ENCODE data around the gene KCNH2.
"Not testable (repeated sequence)": the region's sequence is repeated elsewhere in the genome, so short reads cannot be mapped to it uniquely, and the experiment has no call there.

KCNH2 gene

GRCh38 chr7:150931199-150931869, 46.8 kb downstream of the KCNH2 start:
- DNase-seq, result no peak

DNA sequence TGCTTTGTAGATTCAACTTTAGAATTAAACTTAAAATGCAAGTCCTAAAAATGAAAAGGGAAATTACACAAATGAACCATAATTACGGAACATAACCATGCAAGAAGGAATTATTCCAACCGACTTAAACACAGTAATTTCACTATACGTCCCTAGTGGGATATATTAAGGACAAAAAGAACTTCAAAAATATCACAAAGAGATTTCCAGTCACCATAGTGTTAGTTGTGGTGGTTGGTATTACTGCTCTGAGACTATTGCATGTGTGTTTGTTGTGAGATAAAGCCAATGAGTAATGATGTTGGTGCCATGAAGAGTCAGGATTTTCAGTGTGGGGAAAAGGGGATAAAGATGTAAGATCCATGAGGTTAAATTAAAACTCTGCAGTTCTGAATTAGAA, 49.6 kb downstream of the KCNH2 start:
- DNase-seq, result no peak

GRCh38 chr7:150927956-150928344, 50.2 kb downstream of the KCNH2 start:
- DNase-seq, result no peak

GRCh38 chr7:150927157-150927955, 50.8 kb downstream of the KCNH2 start:
- no peak for DNase-seq

DNA sequence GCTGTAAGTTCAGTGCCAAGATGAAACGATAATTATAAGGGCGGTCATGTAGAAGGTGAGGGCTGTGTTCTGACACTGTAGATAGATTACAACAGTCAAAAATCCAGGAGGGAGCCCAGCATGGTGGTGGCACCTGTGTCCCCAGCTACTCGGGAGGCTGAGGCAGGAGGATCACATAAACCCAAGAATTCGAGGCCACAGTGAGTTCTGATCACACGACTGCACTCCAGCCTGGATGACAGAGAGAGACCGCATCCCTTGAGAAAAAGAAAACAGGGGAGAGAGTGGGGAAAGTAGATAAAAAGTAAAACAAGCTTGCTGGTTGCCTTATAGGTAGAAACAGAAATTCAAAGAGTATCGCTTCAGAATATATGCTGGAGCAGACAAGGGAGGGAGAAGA, 52.1 kb downstream of the KCNH2 start:
- no peak for DNase-seq

DNA sequence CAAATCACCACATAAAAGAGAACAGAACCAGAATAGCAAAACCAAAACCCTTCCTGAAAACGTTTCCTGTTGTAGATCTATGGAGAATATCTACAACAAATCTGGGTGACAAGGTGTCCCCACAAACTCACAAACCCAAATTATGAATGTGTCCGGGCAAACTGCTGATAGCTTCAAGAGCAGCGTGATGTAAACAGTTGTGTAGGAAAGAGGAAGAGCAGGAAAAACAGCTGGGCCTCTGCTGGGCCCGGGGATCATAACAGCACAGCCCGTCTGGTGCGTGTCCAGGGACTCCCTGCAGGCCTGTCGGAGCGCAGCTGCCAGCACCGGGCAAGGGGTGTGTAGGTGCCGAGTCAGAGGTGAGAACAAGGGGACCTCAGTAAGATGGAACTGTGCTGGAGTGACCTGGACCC, 53.7 kb downstream of the KCNH2 start:
- DNase-seq, result peak in 1 of 6 experiments; percentile 11

- DNase-seq, result no peak
Measured at GRCh38 chr7:150923802-150924201, 54.3 kb downstream of the KCNH2 start.

DNA sequence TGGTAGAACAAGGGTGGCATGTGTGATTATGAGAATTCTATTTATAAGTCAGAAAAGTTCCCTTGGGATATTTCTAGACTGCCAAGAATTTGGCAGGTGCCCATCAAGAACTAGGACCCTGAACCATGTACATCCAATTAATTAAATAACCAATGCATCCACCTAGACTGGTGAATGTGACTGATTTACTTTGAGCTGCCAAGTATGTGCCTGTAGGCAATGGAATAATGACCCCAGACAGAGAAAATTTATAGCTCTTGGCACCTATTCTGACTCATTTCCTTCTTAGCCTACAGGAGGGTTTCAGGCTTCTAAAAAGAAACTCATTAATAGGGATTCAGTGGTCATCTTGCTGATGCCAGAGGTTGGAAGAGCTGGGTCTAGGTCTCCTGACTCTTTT, 54.9 kb downstream of the KCNH2 start:
- DNase-seq, result no peak

DNA sequence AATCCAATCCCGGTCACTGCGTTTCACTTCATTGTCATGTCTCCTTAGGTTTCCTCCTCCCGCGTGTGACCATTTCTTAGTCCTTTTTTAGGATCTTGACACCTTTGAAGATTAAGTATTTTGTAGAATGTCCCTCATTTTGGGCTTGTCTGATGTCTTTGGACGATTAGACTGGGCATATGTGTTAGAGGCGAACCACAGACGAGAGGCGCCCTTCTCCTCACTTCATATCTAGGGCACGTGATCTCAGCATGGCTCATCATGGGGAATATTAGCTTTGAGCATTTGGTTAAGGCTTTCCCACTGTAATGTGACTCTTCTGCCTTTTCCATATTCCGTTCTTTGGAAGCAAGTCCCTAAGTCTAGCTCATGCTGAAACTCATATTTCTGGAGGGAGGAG, 59.0 kb downstream of the KCNH2 start:
- no peak for DNase-seq

GRCh38 chr7:150918378-150918777, 59.7 kb downstream of the KCNH2 start:
- no peak for DNase-seq

DNA sequence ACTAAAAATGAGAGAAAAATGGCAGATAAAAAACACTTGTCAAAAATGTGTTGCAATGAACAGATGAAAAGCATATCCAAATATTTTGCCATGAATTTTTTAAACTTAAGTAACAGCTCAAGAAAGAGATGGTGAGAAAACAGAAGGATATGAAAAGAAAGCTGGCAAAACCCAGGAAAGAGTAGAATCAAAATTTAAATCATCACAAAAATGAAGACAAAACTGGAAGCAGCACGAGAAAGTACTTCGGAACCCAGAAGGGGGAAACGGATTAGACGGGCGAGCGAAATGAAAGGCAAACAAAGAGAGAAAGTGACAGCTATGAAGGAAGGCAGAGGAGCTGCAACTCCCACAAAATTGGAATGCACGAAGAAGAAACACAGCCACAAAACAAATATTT, 60.2 kb downstream of the KCNH2 start:
- no peak for DNase-seq

- DNase-seq, result no peak
Measured at GRCh38 chr7:150916670-150917069, 61.5 kb downstream of the KCNH2 start.

DNA sequence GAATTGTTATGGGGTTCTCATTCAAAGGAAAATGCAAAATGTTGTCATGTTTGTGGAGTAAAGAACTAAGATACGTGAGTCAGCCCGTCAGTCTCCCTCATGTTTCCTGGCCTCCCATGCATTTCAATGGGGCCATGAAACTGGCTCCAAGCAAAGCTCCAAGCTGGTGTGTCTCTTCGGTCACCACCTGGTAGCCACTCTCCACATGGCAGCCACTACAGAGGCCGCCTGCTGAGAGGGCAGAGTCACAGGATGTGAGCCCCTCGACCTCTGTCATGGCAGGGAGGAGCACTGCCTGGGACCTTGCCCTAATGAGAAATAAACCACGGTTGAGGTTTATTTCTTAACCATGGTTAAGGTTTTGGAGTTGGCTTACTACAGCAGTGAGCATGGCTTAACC, 63.2 kb downstream of the KCNH2 start:
- DNase-seq, result no peak

DNA sequence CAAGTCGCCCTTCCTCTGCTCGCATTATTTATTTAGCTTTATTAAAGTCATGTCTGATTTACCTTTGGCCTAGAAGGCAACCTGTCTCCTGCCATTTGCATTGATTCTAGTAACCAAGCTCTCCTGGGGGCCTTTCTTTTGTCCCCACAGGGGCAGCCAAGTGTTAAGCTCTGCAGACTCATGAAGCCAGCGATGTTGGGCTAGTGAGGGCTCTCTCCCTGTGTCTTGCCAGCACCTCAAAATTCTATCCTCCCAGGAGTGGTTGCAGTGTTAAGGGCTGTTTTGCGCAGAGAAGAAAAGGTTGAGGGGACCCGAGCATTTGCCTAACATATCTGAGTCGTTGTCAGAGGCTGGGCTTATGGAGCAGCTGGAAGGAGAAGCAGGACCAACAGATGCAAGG, 63.9 kb downstream of the KCNH2 start:
- DNase-seq, result no peak

GRCh38 chr7:150912427-150912826, 65.7 kb downstream of the KCNH2 start:
- no peak for DNase-seq

DNA sequence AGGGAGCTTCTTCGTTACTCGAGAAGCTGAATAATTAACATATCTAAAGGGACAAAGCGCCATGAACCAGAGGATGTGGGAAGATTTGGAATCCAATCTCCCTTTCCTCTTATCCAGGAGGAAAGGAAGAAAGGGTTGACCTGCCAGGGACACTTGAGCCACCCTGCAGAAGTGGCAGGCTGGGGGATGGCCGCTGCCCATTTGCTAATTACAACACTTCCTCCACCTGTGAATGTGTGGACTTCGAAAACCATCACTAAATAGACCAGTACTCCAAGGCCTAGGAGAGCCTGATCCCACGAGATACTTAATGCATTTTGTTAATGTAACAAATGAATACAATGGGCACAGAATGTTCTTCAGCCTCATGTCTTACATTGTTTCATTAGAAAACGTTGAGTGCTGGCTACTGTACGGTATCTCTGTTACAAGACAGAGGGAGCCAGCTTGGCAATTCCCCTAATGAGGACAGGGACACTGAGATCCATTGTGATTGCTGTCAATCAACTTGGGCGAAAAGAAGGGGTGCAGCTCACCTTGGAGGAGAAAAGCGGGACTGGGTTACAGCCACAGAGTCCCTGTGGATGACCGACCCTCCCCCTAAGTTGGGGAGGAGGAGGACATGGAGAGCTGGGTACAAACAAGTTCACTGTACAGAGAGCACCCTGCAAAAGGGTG, 66.4 kb downstream of the KCNH2 start:
- DNase-seq, result no peak

GRCh38 chr7:150910996-150911422, 67.1 kb downstream of the KCNH2 start:
- DNase-seq, result no peak

- not testable (repeated sequence) for DNase-seq
Measured at GRCh38 chr7:150910305-150910995, 67.7 kb downstream of the KCNH2 start.

- peak in 4 of 6 experiments; percentile 4 to 55 (median 28) for DNase-seq
Measured at GRCh38 chr7:150909200-150909995, 68.7 kb downstream of the KCNH2 start.

DNA sequence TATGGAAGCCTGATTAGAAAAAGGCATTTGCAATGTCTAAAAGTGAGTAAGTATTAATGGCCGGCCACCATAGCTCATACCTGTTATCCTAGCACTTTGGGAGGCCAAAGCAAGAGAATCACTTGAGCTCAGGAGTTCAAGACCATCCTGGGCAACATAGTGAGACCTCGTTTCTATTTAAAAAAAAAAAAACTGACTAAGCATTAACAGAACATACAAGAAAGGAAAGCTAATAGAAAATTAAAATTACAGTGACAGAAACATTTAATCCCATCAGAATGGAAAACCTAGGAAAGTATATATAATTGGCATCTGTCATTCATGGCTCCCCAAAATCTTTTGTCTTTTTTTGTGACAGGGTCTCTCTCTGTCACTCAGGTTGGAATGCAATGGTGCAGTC, 69.9 kb downstream of the KCNH2 start:
- no peak for DNase-seq

- no peak for DNase-seq
Measured at GRCh38 chr7:150904011-150904909, 73.9 kb downstream of the KCNH2 start.

Data from stimulated activated naive CD4-positive, alpha-beta T cell (primary cell).